Trophoblast cell (in vitro differentiated cells and primary cell): ENCODE data around the gene MADCAM1.

ENCODE experiments used
- DNase-seq, 2 donors: peaks; one replicate each; pipeline ENCODE4 v3.0.0-alpha.2; 2016
- H2AFZ ChIP-seq: 2 replicates; pipeline ENCODE4 v1.6.1; 2013; ENCODE audit warnings: low read length, moderate library complexity, mild to moderate bottlenecking; ENCODE audit not compliant: insufficient read depth, poor library complexity
- H2AK5ac ChIP-seq: 2 replicates; pipeline ENCODE4 v1.6.1; 2013; ENCODE audit warnings: mild to moderate bottlenecking, low read length
- H2BK120ac ChIP-seq: 2 replicates; pipeline ENCODE4 v1.6.1; 2013; ENCODE audit warnings: low read length, mild to moderate bottlenecking, moderate library complexity; ENCODE audit not compliant: insufficient read depth, poor library complexity
- H2BK12ac ChIP-seq: 2 replicates; pipeline ENCODE4 v1.6.1; 2013; ENCODE audit warnings: mild to moderate bottlenecking, low read length, moderate library complexity
- H2BK5ac ChIP-seq: 2 replicates; pipeline ENCODE4 v1.6.1; 2013; ENCODE audit warnings: low read length, low read depth, moderate library complexity, mild to moderate bottlenecking; ENCODE audit not compliant: poor library complexity
- H3K14ac ChIP-seq: 2 replicates; pipeline ENCODE4 v1.6.1; 2013; ENCODE audit warnings: mild to moderate bottlenecking, low read length
- H3K18ac ChIP-seq: 2 replicates; pipeline ENCODE4 v1.6.1; 2013; ENCODE audit warnings: mild to moderate bottlenecking, low read length
- H3K23ac ChIP-seq: 2 replicates; pipeline ENCODE4 v1.6.1; 2013; ENCODE audit warnings: low read length
- H3K27ac ChIP-seq: 2 replicates; pipeline ENCODE4 v1.5.1; 2013; ENCODE audit warnings: low read depth, mild to moderate bottlenecking, inconsistent platforms, low read length, moderate library complexity
- H3K27me3 ChIP-seq: 2 replicates; pipeline ENCODE4 v1.6.1; 2013; ENCODE audit warnings: inconsistent platforms, mild to moderate bottlenecking, low read length, moderate library complexity; ENCODE audit not compliant: insufficient read depth
- H3K36me3 ChIP-seq, 2 experiments: 1 replicate in 1 of 2; 2 replicates in 1 of 2; pipeline ENCODE4 v1.6.1; 2013; ENCODE audit warnings: low read length in 2 of 2, mild to moderate bottlenecking in 2 of 2, moderate library complexity in 1 of 2; ENCODE audit not compliant: insufficient read depth in 2 of 2, control insufficient read depth in 1 of 2
- H3K4ac ChIP-seq: 2 replicates; pipeline ENCODE4 v1.6.1; 2013; ENCODE audit warnings: low read depth, mild to moderate bottlenecking, low read length, moderate library complexity
- H3K4me1 ChIP-seq, 2 experiments: 1 replicate in 1 of 2; 2 replicates in 1 of 2; pipeline ENCODE4 v1.6.1; 2013; ENCODE audit warnings: low read length in 2 of 2, mild to moderate bottlenecking in 2 of 2, moderate library complexity in 1 of 2; ENCODE audit not compliant: insufficient read depth in 2 of 2, control insufficient read depth in 1 of 2
- H3K4me2 ChIP-seq: 2 replicates; pipeline ENCODE4 v1.6.1; 2013; ENCODE audit warnings: inconsistent platforms, mild to moderate bottlenecking, low read length, moderate library complexity
- H3K4me3 ChIP-seq: 2 replicates; pipeline ENCODE4 v1.5.1; 2013; ENCODE audit warnings: mild to moderate bottlenecking, low read depth, low read length, inconsistent platforms
- H3K79me1 ChIP-seq: one replicate; pipeline ENCODE4 v1.6.1; 2013; ENCODE audit warnings: low read length
- H3K79me2 ChIP-seq: 2 replicates; pipeline ENCODE4 v1.6.1; 2013; ENCODE audit warnings: low read length, mild to moderate bottlenecking; ENCODE audit not compliant: control insufficient read depth, insufficient read depth, poor library complexity
- H3K9ac ChIP-seq: 2 replicates; pipeline ENCODE4 v1.6.1; 2013; ENCODE audit warnings: mild to moderate bottlenecking, low read length
- H3K9me3 ChIP-seq: 2 replicates; pipeline ENCODE4 v1.6.1; 2013; ENCODE audit warnings: low read depth, mild to moderate bottlenecking, control low read depth, inconsistent platforms, low read length; ENCODE audit not compliant: insufficient read depth
- H4K12ac ChIP-seq: 2 replicates; pipeline ENCODE4 v1.6.1; 2013; ENCODE audit warnings: low read depth, mild to moderate bottlenecking, low read length, moderate library complexity
- H4K8ac ChIP-seq: 2 replicates; pipeline ENCODE4 v1.6.1; 2013; ENCODE audit warnings: low read depth, mild to moderate bottlenecking, low read length, moderate library complexity
- H4K91ac ChIP-seq: one replicate; pipeline ENCODE4 v1.6.1; 2013; ENCODE audit warnings: low read depth, mild to moderate bottlenecking, low read length, moderate library complexity
- WGBS: extraction: QIAGEN DNeasy Blood & Tissue Kit; methylation state at CpG from one replicate; pipeline ENCODE4 v1.1.7; 2013; ENCODE audit warnings: missing lambda C conversion rate; ENCODE audit not compliant: insufficient read length, insufficient coverage; ENCODE audit errors: extremely low coverage; 5-methylcytosine and 5-hydroxymethylcytosine counted together

Gene MADCAM1

GRCh38 chr19:543910-544608 lies 47.8 kb downstream of the MADCAM1 start, which contains the start of gene GZMM:
GZMM (plus strand) TSS chr19:544053; CDS start chr19:544072, 19 bp downstream.
- Histone ChIP-seq H4K8ac (no peak within 1 kb of the TSS), H3K9me3 (no peaks in the 10 kb centered on the region), H3K36me3 (peaks cover 26 to 30% of the 10 kb centered on the region in 2 experiments), H2BK12ac (no peak within 1 kb of the TSS), H3K23ac (no peak within 1 kb of the TSS), H4K91ac (no peak within 1 kb of the TSS), H3K79me1 (no peaks in the 10 kb centered on the region), H3K4me1 (no peaks in the 10 kb centered on the region), H4K12ac (no peak within 1 kb of the TSS), H3K4me3 (no peak within 1 kb of the TSS), H3K27ac (no peak within 1 kb of the TSS), H3K27me3 (no peaks in the 10 kb centered on the region), H3K18ac (no peak within 1 kb of the TSS), H2BK120ac (no peak within 1 kb of the TSS), H2AFZ (no peak within 1 kb of the TSS), H3K4me2 (no peak within 1 kb of the TSS), H3K79me2 (no peaks in the 10 kb centered on the region), H2AK5ac (no peak within 1 kb of the TSS), H2BK5ac (no peak within 1 kb of the TSS), H3K4ac (no peak within 1 kb of the TSS), H3K9ac (no peak within 1 kb of the TSS), H3K14ac (no peak within 1 kb of the TSS)
- DNase-seq = no peak
- WGBS = no CpG with 5 or more reads among the region's 31 CpGs

- peaks cover 5 to 8% of the 10 kb centered on the region in 2 experiments for H3K36me3 ChIP-seq
- H3K4me1 ChIP-seq = no peaks in the 10 kb centered on the region
- H3K18ac ChIP-seq = no peak overlapping the region
- no peaks in the 10 kb centered on the region for H3K79me2 ChIP-seq
- no peak for DNase-seq
- no peak overlapping the region for H4K91ac ChIP-seq
- H3K14ac ChIP-seq = no peak overlapping the region
- H4K12ac ChIP-seq = no peak overlapping the region
- no peak overlapping the region for H4K8ac ChIP-seq
- no peak overlapping the region for H3K4ac ChIP-seq
- H2AFZ ChIP-seq = no peak overlapping the region
- no peak overlapping the region for H3K4me2 ChIP-seq
- no peak overlapping the region for H2AK5ac ChIP-seq
- H3K9ac ChIP-seq = no peak overlapping the region
- no peak overlapping the region for H2BK120ac ChIP-seq
- H2BK12ac ChIP-seq = no peak overlapping the region
- no peak overlapping the region for H3K23ac ChIP-seq
- no CpG with 5 or more reads among the region's 15 CpGs for WGBS
- H3K27me3 ChIP-seq = no peaks in the 10 kb centered on the region
- no peaks in the 10 kb centered on the region for H3K9me3 ChIP-seq
- no peak overlapping the region for H2BK5ac ChIP-seq
- H3K79me1 ChIP-seq = no peaks in the 10 kb centered on the region
- H3K4me3 ChIP-seq = no peak overlapping the region
- H3K27ac ChIP-seq = no peak overlapping the region
These were observed 50.8 kb downstream of the MADCAM1 start for GRCh38 chr19:547117-547516.

- Histone ChIP-seq H3K18ac (no peak overlapping the region), H3K14ac (no peak overlapping the region), H2BK5ac (no peak overlapping the region), H3K4me2 (no peak overlapping the region), H4K91ac (no peak overlapping the region), H3K79me2 (no peaks in the 10 kb centered on the region), H4K8ac (no peak overlapping the region), H4K12ac (no peak overlapping the region), H2BK120ac (no peak overlapping the region), H3K4me3 (no peak overlapping the region), H3K36me3 (peaks cover 0 to 2% of the 10 kb centered on the region in 2 experiments), H3K4ac (no peak overlapping the region), H3K4me1 (no peaks in the 10 kb centered on the region), H2BK12ac (no peak overlapping the region), H3K9me3 (no peaks in the 10 kb centered on the region), H3K27me3 (no peaks in the 10 kb centered on the region), H3K79me1 (no peaks in the 10 kb centered on the region), H3K9ac (no peak overlapping the region), H3K23ac (no peak overlapping the region), H2AK5ac (no peak overlapping the region), H2AFZ (no peak overlapping the region), H3K27ac (no peak overlapping the region)
- WGBS = no CpG with 5 or more reads among the region's 26 CpGs
- DNase-seq = peak in 1 of 2 donors; percentile 41
These were observed 51.8 kb downstream of the MADCAM1 start for GRCh38 chr19:547836-548720.

GRCh38 chr19:548886-549830 lies 52.9 kb downstream of the MADCAM1 start:
- H4K8ac ChIP-seq = no peak overlapping the region
- H3K4me3 ChIP-seq = no peak overlapping the region
- H3K9me3 ChIP-seq = no peaks in the 10 kb centered on the region
- H2AFZ ChIP-seq = no peak overlapping the region
- H4K12ac ChIP-seq = no peak overlapping the region
- H3K18ac ChIP-seq = no peak overlapping the region
- no peaks in the 10 kb centered on the region for H3K79me1 ChIP-seq
- no peak overlapping the region for H3K14ac ChIP-seq
- no peak overlapping the region for H3K9ac ChIP-seq
- no peaks in the 10 kb centered on the region for H3K27me3 ChIP-seq
- H3K79me2 ChIP-seq = no peaks in the 10 kb centered on the region
- no peak overlapping the region for H2BK120ac ChIP-seq
- no peak overlapping the region for H2BK5ac ChIP-seq
- H3K27ac ChIP-seq = no peak overlapping the region
- no peak overlapping the region for H2BK12ac ChIP-seq
- H4K91ac ChIP-seq = no peak overlapping the region
- no peak overlapping the region for H3K4ac ChIP-seq
- no CpG with 5 or more reads among the region's 52 CpGs for WGBS
- no peak overlapping the region for H3K23ac ChIP-seq
- peak; percentile 65 to 77 for DNase-seq
- no peaks in the 10 kb centered on the region for H3K36me3 ChIP-seq
- H2AK5ac ChIP-seq = no peak overlapping the region
- H3K4me2 ChIP-seq = no peak overlapping the region
- no peaks in the 10 kb centered on the region for H3K4me1 ChIP-seq
